Vagina (tissue), 2 donors: Measurements from ENCODE around the gene BMP8B.

Experiments
- POLR2A ChIP-seq, 2 donors: fragments of 450-650 bp; IDR thresholded peaks; one replicate each; pipeline ENCODE4 v1.6.1; 2017; ENCODE audit warnings: antibody characterized with exemption in 2 of 2, mild to moderate bottlenecking in 2 of 2, moderate library complexity in 2 of 2
- TF ChIP-seq, protein P1 (sequence below), 3 experiments: fragments of 450-650 bp in 2 of 3; fragments of 200-600 bp in 1 of 3; sonication (generic) in 1 of 3; IDR thresholded peaks; one replicate each; pipeline ENCODE4 v1.5.1; 2017 to 2019; ENCODE audit warnings: antibody characterized with exemption in 3 of 3, mild to moderate bottlenecking in 2 of 3, moderate library complexity in 2 of 3

DNA sequence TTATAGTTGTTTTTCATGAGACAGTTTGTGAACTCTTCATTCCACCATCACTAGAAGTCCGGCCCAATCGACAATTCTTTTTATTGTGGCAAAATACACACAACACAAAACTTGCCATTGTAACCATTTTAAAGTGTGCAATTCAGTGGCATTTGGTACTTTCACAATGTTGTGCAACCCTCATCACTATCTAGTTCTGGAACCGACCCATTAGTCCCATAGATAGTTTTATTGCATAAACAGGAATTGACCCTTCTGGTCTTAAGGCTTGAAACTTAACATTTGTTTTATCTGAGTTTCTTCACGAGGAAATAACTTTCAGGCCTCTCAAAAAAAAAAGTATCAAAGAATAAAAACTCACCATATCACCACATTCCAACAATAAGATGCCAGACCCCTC lies 58.8 kb downstream of the BMP8B start:
- TF ChIP-seq, protein P1, sequence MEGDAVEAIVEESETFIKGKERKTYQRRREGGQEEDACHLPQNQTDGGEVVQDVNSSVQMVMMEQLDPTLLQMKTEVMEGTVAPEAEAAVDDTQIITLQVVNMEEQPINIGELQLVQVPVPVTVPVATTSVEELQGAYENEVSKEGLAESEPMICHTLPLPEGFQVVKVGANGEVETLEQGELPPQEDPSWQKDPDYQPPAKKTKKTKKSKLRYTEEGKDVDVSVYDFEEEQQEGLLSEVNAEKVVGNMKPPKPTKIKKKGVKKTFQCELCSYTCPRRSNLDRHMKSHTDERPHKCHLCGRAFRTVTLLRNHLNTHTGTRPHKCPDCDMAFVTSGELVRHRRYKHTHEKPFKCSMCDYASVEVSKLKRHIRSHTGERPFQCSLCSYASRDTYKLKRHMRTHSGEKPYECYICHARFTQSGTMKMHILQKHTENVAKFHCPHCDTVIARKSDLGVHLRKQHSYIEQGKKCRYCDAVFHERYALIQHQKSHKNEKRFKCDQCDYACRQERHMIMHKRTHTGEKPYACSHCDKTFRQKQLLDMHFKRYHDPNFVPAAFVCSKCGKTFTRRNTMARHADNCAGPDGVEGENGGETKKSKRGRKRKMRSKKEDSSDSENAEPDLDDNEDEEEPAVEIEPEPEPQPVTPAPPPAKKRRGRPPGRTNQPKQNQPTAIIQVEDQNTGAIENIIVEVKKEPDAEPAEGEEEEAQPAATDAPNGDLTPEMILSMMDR (IDR thresholded peaks at IDR 0.05) = no peak
- no peak for TF ChIP-seq POLR2A (IDR thresholded peaks at IDR 0.05)
